Stromal cell of bone marrow (primary cell): Measurements from ENCODE around the gene SDK1.

Experiments
- DNase-seq: peaks from one replicate; pipeline ENCODE4 v3.0.0-alpha.2; 2012; ENCODE audit warnings: low read depth

The SDK1 gene

GRCh38 chr7:4017081-4017480 is 716.0 kb downstream of the SDK1 start:
- DNase-seq, result no peak

- DNase-seq, result no peak
These were observed 716.7 kb downstream of the SDK1 start for GRCh38 chr7:4017785-4018184.

GRCh38 chr7:4018601-4019316 is 717.7 kb downstream of the SDK1 start:
- no peak for DNase-seq

- DNase-seq, result no peak
These were observed 719.0 kb downstream of the SDK1 start for GRCh38 chr7:4020086-4020485.

GRCh38 chr7:4021413-4021812 is 720.4 kb downstream of the SDK1 start:
- DNase-seq, result no peak

- DNase-seq, result no peak
These were observed 721.2 kb downstream of the SDK1 start for GRCh38 chr7:4022265-4022664.

- DNase-seq, result no peak
These were observed 722.5 kb downstream of the SDK1 start for GRCh38 chr7:4023502-4023901.

- no peak for DNase-seq
These were observed 723.1 kb downstream of the SDK1 start for GRCh38 chr7:4024133-4024532.

GRCh38 chr7:4024806-4025205 is 723.8 kb downstream of the SDK1 start:
- no peak for DNase-seq

GRCh38 chr7:4025210-4025609 is 724.2 kb downstream of the SDK1 start:
- no peak for DNase-seq

- DNase-seq, result no peak
These were observed 724.9 kb downstream of the SDK1 start for GRCh38 chr7:4025694-4026615.

GRCh38 chr7:4026941-4027486 is 726.0 kb downstream of the SDK1 start:
- DNase-seq, result no peak

GRCh38 chr7:4028221-4028620 is 727.2 kb downstream of the SDK1 start:
- no peak for DNase-seq

GRCh38 chr7:4029941-4030340 is 728.9 kb downstream of the SDK1 start:
- DNase-seq, result no peak

GRCh38 chr7:4030346-4030950 is 729.4 kb downstream of the SDK1 start:
- no peak for DNase-seq

- no peak for DNase-seq
These were observed 732.9 kb downstream of the SDK1 start for GRCh38 chr7:4033996-4034395.

- DNase-seq, result no peak
These were observed 736.3 kb downstream of the SDK1 start for GRCh38 chr7:4037308-4037707.

- DNase-seq, result no peak
These were observed 736.8 kb downstream of the SDK1 start for GRCh38 chr7:4037877-4038276.

- DNase-seq, result no peak
These were observed 739.3 kb downstream of the SDK1 start for GRCh38 chr7:4040109-4040928.

GRCh38 chr7:4042402-4043045 is 741.5 kb downstream of the SDK1 start:
- no peak for DNase-seq

GRCh38 chr7:4043988-4044387 is 742.9 kb downstream of the SDK1 start:
- DNase-seq, result no peak
